Mesenchymal stem cell (in vitro differentiated cells and primary cell): Measurements from ENCODE around the gene MVK.

Experiments used
- DNase-seq: peaks from one replicate; pipeline ENCODE4 v3.0.0-alpha.2; 2013
- H2AFZ ChIP-seq: one replicate; pipeline ENCODE4 v1.6.1; 2013; ENCODE audit warnings: low read depth, mild to moderate bottlenecking, control low read depth, inconsistent platforms, low read length, moderate library complexity
- H2AK5ac ChIP-seq: 2 replicates; pipeline ENCODE4 v1.6.1; 2013; ENCODE audit warnings: low read length, moderate library complexity, mild to moderate bottlenecking, inconsistent platforms; ENCODE audit not compliant: severe bottlenecking
- H2BK120ac ChIP-seq: one replicate; pipeline ENCODE4 v1.6.1; 2013; ENCODE audit warnings: low read depth, mild to moderate bottlenecking, inconsistent platforms, low read length, moderate library complexity
- H2BK12ac ChIP-seq, 2 experiments: one replicate each; pipeline ENCODE4 v1.6.1; 2013; ENCODE audit warnings: inconsistent platforms in 2 of 2, low read length in 2 of 2, mild to moderate bottlenecking in 2 of 2, moderate library complexity in 2 of 2, control low read depth in 1 of 2
- H2BK15ac ChIP-seq: one replicate; pipeline ENCODE4 v1.6.1; 2013; ENCODE audit warnings: mild to moderate bottlenecking, low read depth, inconsistent platforms; ENCODE audit not compliant: poor library complexity, severe bottlenecking
- H2BK5ac ChIP-seq: 2 replicates; pipeline ENCODE4 v1.6.1; 2013; ENCODE audit warnings: low read depth, mild to moderate bottlenecking, low read length, control low read depth, inconsistent platforms; ENCODE audit not compliant: poor library complexity, severe bottlenecking
- H3K14ac ChIP-seq, 2 experiments: one replicate each; pipeline ENCODE4 v1.6.1; 2013; ENCODE audit warnings: inconsistent platforms in 2 of 2, low read length in 2 of 2, control low read depth in 1 of 2, mild to moderate bottlenecking in 1 of 2, moderate library complexity in 1 of 2
- H3K18ac ChIP-seq, 2 experiments: one replicate each; pipeline ENCODE4 v1.6.1; 2013; ENCODE audit warnings: inconsistent platforms in 2 of 2, low read length in 2 of 2, control low read depth in 1 of 2, low read depth in 1 of 2, mild to moderate bottlenecking in 1 of 2
- H3K23ac ChIP-seq, 2 experiments: one replicate each; pipeline ENCODE4 v1.6.1; 2013; ENCODE audit warnings: inconsistent platforms in 2 of 2, low read length in 2 of 2, mild to moderate bottlenecking in 2 of 2, moderate library complexity in 2 of 2, control low read depth in 1 of 2
- H3K27ac ChIP-seq: 2 replicates; pipeline ENCODE4 v1.5.1; 2013; ENCODE audit warnings: mild to moderate bottlenecking, moderate library complexity, low read length, control low read depth, inconsistent platforms; ENCODE audit not compliant: poor library complexity, severe bottlenecking
- H3K27me3 ChIP-seq, 2 experiments: 2 replicates each; pipeline versions ENCODE4 v1.6.1 to v1.7.0; 2013; ENCODE audit warnings: low read length in 2 of 2, mild to moderate bottlenecking in 2 of 2, moderate library complexity in 2 of 2, control low read depth in 1 of 2, inconsistent platforms in 1 of 2; ENCODE audit not compliant: control insufficient read depth in 1 of 2, insufficient read depth in 1 of 2
- H3K36me3 ChIP-seq, 2 experiments: 2 replicates each; pipeline versions ENCODE4 v1.6.1 to v1.7.0; 2013; ENCODE audit warnings: low read length in 2 of 2, control low read depth in 1 of 2, inconsistent platforms in 1 of 2, low read depth in 1 of 2, mild to moderate bottlenecking in 1 of 2; ENCODE audit not compliant: insufficient read depth in 2 of 2, control insufficient read depth in 1 of 2
- H3K4ac ChIP-seq, 2 experiments: one replicate each; pipeline ENCODE4 v1.6.1; 2013; ENCODE audit warnings: inconsistent platforms in 2 of 2, low read length in 2 of 2, mild to moderate bottlenecking in 2 of 2, moderate library complexity in 2 of 2, control low read depth in 1 of 2, low read depth in 1 of 2
- H3K4me1 ChIP-seq: 2 replicates; pipeline ENCODE4 v1.6.1; 2013; ENCODE audit warnings: low read depth, low read length, control low read depth; ENCODE audit not compliant: control insufficient read depth, insufficient read depth
- H3K4me2 ChIP-seq: 2 replicates; pipeline ENCODE4 v1.6.1; 2013; ENCODE audit warnings: low read length, mild to moderate bottlenecking, inconsistent platforms; ENCODE audit not compliant: poor library complexity, severe bottlenecking
- H3K4me3 ChIP-seq, 2 experiments: 2 replicates each; pipeline versions ENCODE4 v1.5.1 to v1.7.0; 2013; ENCODE audit warnings: low read length in 2 of 2, mild to moderate bottlenecking in 2 of 2, control low read depth in 1 of 2, low read depth in 1 of 2; ENCODE audit not compliant: insufficient read depth in 1 of 2
- H3K79me1 ChIP-seq: replicated peaks from 2 replicates; pipeline ENCODE4 v1.6.1; 2013; ENCODE audit warnings: mild to moderate bottlenecking, control low read depth, low read length, inconsistent platforms; ENCODE audit not compliant: poor library complexity, severe bottlenecking
- H3K9ac ChIP-seq: 2 replicates; pipeline ENCODE4 v1.7.0; 2013; ENCODE audit warnings: mild to moderate bottlenecking, low read length, moderate library complexity
- H3K9me3 ChIP-seq: 2 replicates; pipeline ENCODE4 v1.7.0; 2013; ENCODE audit warnings: mild to moderate bottlenecking, low read length; ENCODE audit not compliant: control insufficient read depth
- H4K8ac ChIP-seq: one replicate; pipeline ENCODE4 v1.6.1; 2013; ENCODE audit warnings: inconsistent platforms, mild to moderate bottlenecking, low read length, moderate library complexity
- H4K91ac ChIP-seq: one replicate; pipeline ENCODE4 v1.6.1; 2013; ENCODE audit warnings: mild to moderate bottlenecking, low read length, inconsistent platforms
- WGBS: methylation state at CpG from one replicate; pipeline ENCODE4 v1.1.7; 2013; ENCODE audit warnings: mixed read lengths; 5-methylcytosine and 5-hydroxymethylcytosine counted together

The MVK gene

GRCh38 chr12:109544955-109545531 lies 28.6 kb upstream of the MVK start:
- Histone ChIP-seq H2BK12ac (no peak overlapping the region), H2BK5ac (no peak overlapping the region), H3K18ac (no peak overlapping the region), H3K4me3 (no peak overlapping the region), H3K79me1 (no peaks in the 10 kb centered on the region), H3K36me3 (no peaks in the 10 kb centered on the region), H2BK15ac (no peak overlapping the region), H4K91ac (no peak overlapping the region), H3K27ac (no peak overlapping the region), H3K4ac (no peak overlapping the region), H3K14ac (no peak overlapping the region), H3K23ac (no peak overlapping the region), H3K4me1 (peaks cover 9% of the 10 kb centered on the region), H3K4me2 (no peak overlapping the region), H3K9ac (no peak overlapping the region), H2AFZ (no peak overlapping the region), H4K8ac (peak overlapping the region; percentile 53), H3K9me3 (no peaks in the 10 kb centered on the region), H2AK5ac (no peak overlapping the region), H2BK120ac (no peak overlapping the region), H3K27me3 (peaks cover 18 to 40% of the 10 kb centered on the region in 2 experiments)
- DNase-seq, result no peak
- whole genome bisulfite sequencing, result 94% methylated on average over 6 of the region's 7 CpGs

GRCh38 chr12:109545826-109546225 lies 27.8 kb upstream of the MVK start:
- Histone ChIP-seq H2BK15ac (no peak overlapping the region), H2AFZ (no peak overlapping the region), H3K79me1 (no peaks in the 10 kb centered on the region), H4K91ac (no peak overlapping the region), H3K4ac (no peak overlapping the region), H3K27me3 (peaks cover 23 to 47% of the 10 kb centered on the region in 2 experiments), H2AK5ac (no peak overlapping the region), H2BK12ac (no peak overlapping the region), H2BK5ac (no peak overlapping the region), H3K4me3 (no peak overlapping the region), H3K27ac (no peak overlapping the region), H3K36me3 (no peaks in the 10 kb centered on the region), H3K23ac (no peak overlapping the region), H3K4me2 (no peak overlapping the region), H3K14ac (no peak overlapping the region), H3K9ac (no peak overlapping the region), H2BK120ac (no peak overlapping the region), H3K4me1 (peaks cover 12% of the 10 kb centered on the region), H3K9me3 (no peaks in the 10 kb centered on the region), H4K8ac (peak overlapping the region; percentile 65), H3K18ac (no peak overlapping the region)
- DNase-seq, result no peak
- WGBS, result 81% methylated on average over 5 of the region's 5 CpGs

- 95% methylated on average over 18 of the region's 18 CpGs for WGBS
- Histone ChIP-seq H2BK5ac (no peak overlapping the region), H4K91ac (no peak overlapping the region), H2AFZ (no peak overlapping the region), H3K4me1 (peaks cover 12% of the 10 kb centered on the region), H2BK15ac (no peak overlapping the region), H3K4ac (no peak overlapping the region), H3K36me3 (no peaks in the 10 kb centered on the region), H3K9me3 (no peaks in the 10 kb centered on the region), H3K9ac (no peak overlapping the region), H3K27me3 (peaks cover 23 to 56% of the 10 kb centered on the region in 2 experiments), H3K4me2 (no peak overlapping the region), H3K23ac (no peak overlapping the region), H3K27ac (no peak overlapping the region), H3K18ac (no peak overlapping the region), H3K4me3 (no peak overlapping the region), H3K79me1 (no peaks in the 10 kb centered on the region), H2BK120ac (no peak overlapping the region), H4K8ac (no peak overlapping the region), H2BK12ac (no peak overlapping the region), H2AK5ac (no peak overlapping the region), H3K14ac (peak overlapping the region in 1 of 2 experiments; percentile 69)
- DNase-seq, result no peak
These were observed 26.3 kb upstream of the MVK start for GRCh38 chr12:109547286-109547685.

- H3K14ac ChIP-seq, result no peak overlapping the region
- no peak overlapping the region for H2AK5ac ChIP-seq
- WGBS, result 82% methylated on average over 4 of the region's 4 CpGs
- no peaks in the 10 kb centered on the region for H3K9me3 ChIP-seq
- no peak overlapping the region for H3K23ac ChIP-seq
- H3K36me3 ChIP-seq, result no peaks in the 10 kb centered on the region
- no peak overlapping the region for H2AFZ ChIP-seq
- H2BK120ac ChIP-seq, result no peak overlapping the region
- no peak for DNase-seq
- H3K4me2 ChIP-seq, result no peak overlapping the region
- H2BK5ac ChIP-seq, result no peak overlapping the region
- H4K8ac ChIP-seq, result no peak overlapping the region
- H4K91ac ChIP-seq, result no peak overlapping the region
- H2BK15ac ChIP-seq, result no peak overlapping the region
- no peak overlapping the region for H3K4me3 ChIP-seq
- H3K9ac ChIP-seq, result no peak overlapping the region
- H2BK12ac ChIP-seq, result no peak overlapping the region
- peaks cover 27 to 66% of the 10 kb centered on the region in 2 experiments for H3K27me3 ChIP-seq
- H3K18ac ChIP-seq, result no peak overlapping the region
- H3K4me1 ChIP-seq, result peaks cover 12% of the 10 kb centered on the region
- H3K4ac ChIP-seq, result no peak overlapping the region
- H3K27ac ChIP-seq, result no peak overlapping the region
- H3K79me1 ChIP-seq, result no peaks in the 10 kb centered on the region
These were observed 25.3 kb upstream of the MVK start for GRCh38 chr12:109548258-109548657.
